Amniotic stem cell (primary cell): ENCODE results near the gene UBXN4.
"Not testable (repeated sequence)": the region's sequence is repeated elsewhere in the genome, so short reads cannot be mapped to it uniquely, and the experiment has no call there.

Source experiments
- DNase-seq: peaks from one replicate; lab custom pipeline; 2025; lab: John Stamatoyannopoulos, UW

Gene UBXN4

GRCh38 chr2:135741395-135742324, at the start of gene UBXN4:
UBXN4 (plus strand) TSS chr2:135741855; CDS start chr2:135741930, 75 bp downstream.
- peak; percentile 97 for DNase-seq

GRCh38 chr2:135694711-135695110, 46.9 kb upstream of the UBXN4 start:
- no peak for DNase-seq

- DNase-seq, result no peak
Observed at GRCh38 chr2:135698838-135699237, 42.8 kb upstream of the UBXN4 start.

GRCh38 chr2:135701442-135701841, 40.2 kb upstream of the UBXN4 start:
- DNase-seq, result peak; percentile 26

GRCh38 chr2:135703300-135703699, 38.4 kb upstream of the UBXN4 start:
- no peak for DNase-seq

GRCh38 chr2:135704075-135704474, 37.6 kb upstream of the UBXN4 start:
- not testable (repeated sequence) for DNase-seq

GRCh38 chr2:135708159-135708558, 33.5 kb upstream of the UBXN4 start:
- no peak for DNase-seq

GRCh38 chr2:135709992-135710391, 31.7 kb upstream of the UBXN4 start:
- DNase-seq, result peak; percentile 1

- not testable (repeated sequence) for DNase-seq
Observed at GRCh38 chr2:135715086-135715485, 26.6 kb upstream of the UBXN4 start.

GRCh38 chr2:135728064-135728743, 13.5 kb upstream of the UBXN4 start:
- DNase-seq, result no peak

- no peak for DNase-seq
Observed at GRCh38 chr2:135732561-135732960, 9.1 kb upstream of the UBXN4 start.

- DNase-seq, result no peak
Observed at GRCh38 chr2:135733045-135733444, 8.6 kb upstream of the UBXN4 start.

GRCh38 chr2:135736546-135736945, 5.1 kb upstream of the UBXN4 start:
- no peak for DNase-seq

- DNase-seq, result no peak
Observed at GRCh38 chr2:135740206-135740605, 1.4 kb upstream of the UBXN4 start.

- no peak for DNase-seq
Observed at GRCh38 chr2:135741043-135741394, 636 bp upstream of the UBXN4 start.

- no peak for DNase-seq
Observed at GRCh38 chr2:135742325-135742757, 686 bp downstream of the UBXN4 start.

- DNase-seq, result no peak
Observed at GRCh38 chr2:135743860-135744259, 2.2 kb downstream of the UBXN4 start.

- DNase-seq, result no peak
Observed at GRCh38 chr2:135744760-135745314, 3.2 kb downstream of the UBXN4 start.

- no peak for DNase-seq
Observed at GRCh38 chr2:135745545-135745944, 3.9 kb downstream of the UBXN4 start.

GRCh38 chr2:135755573-135755972, 13.9 kb downstream of the UBXN4 start:
- no peak for DNase-seq

GRCh38 chr2:135756692-135757091, 15.0 kb downstream of the UBXN4 start:
- DNase-seq, result no peak

- no peak for DNase-seq
Observed at GRCh38 chr2:135762022-135762421, 20.4 kb downstream of the UBXN4 start.

- no peak for DNase-seq
Observed at GRCh38 chr2:135762530-135762929, 20.9 kb downstream of the UBXN4 start.
